ENCODE data around the gene NMU. TPM values are rescaled to one million over a fixed set of nuclear protein-coding genes. Genes with fewer than 3 reads are reported as not detected.
"Not testable (repeated sequence)": the region's sequence is repeated elsewhere in the genome, so short reads cannot be mapped to it uniquely, and the experiment has no call there.

Gene NMU
- total and polyA plus RNA-seq, 2 experiments from 2014 or later: not detected

- no peak overlapping the region for H3K4me3 ChIP-seq
- in situ Hi-C loops (cut with MboI): no loop called here
- H4K20me1 ChIP-seq (ENCODE audit: insufficient read depth): no peaks in the 10 kb centered on the region
- no peak overlapping the region for H3K4me2 ChIP-seq (ENCODE audit: unreplicated experiment)
- TF ChIP-seq EZH2phosphoT487 (IDR thresholded peaks at IDR 0.05; ENCODE audit: insufficient read depth, low read depth) (no peak; the same call in 1 of the 2 replicates), EZH2 (IDR thresholded peaks at IDR 0.05; ENCODE audit: insufficient read depth, poor library complexity, severe bottlenecking) (peak; percentile 82)
- no peak overlapping the region for H3K27ac ChIP-seq
- H2AFZ ChIP-seq: no peak overlapping the region
- WGBS, 2 experiments (ENCODE audit: low coverage in 1 of 2, low lambda C conversion rate in 2 of 2, missing lambda C conversion rate in 2 of 2): 0 to 1% methylated on average over 11 of the region's 11 CpGs
- DNase-seq: no peak
- 0 out of 2 replicates have a peak, but pooled peaks cover 9% of the 10 kb centered on the region for H3K4me1 ChIP-seq (ENCODE audit: insufficient read depth)
- no peaks in the 10 kb centered on the region for H3F3A ChIP-seq (ENCODE audit: insufficient read depth)
- no peaks in the 10 kb centered on the region for H3K9me2 ChIP-seq (ENCODE audit: insufficient read depth)
- H3K9ac ChIP-seq: no peak overlapping the region
- no peaks in the 10 kb centered on the region for H3K79me2 ChIP-seq (ENCODE audit: insufficient read depth)
- H3K27me3 ChIP-seq (replicated peaks; ENCODE audit: insufficient read depth): peaks cover 71% of the 10 kb centered on the region
- no peaks in the 10 kb centered on the region for H3K9me3 ChIP-seq (ENCODE audit: low read depth)
- no peaks in the 10 kb centered on the region for H3K36me3 ChIP-seq (ENCODE audit: low read depth)
Measured at GRCh38 chr4:55635282-55635681, 816 bp downstream of the NMU start.

GRCh38 chr4:55634417-55635128 lies 1.5 kb downstream of the NMU start:
- no peak for DNase-seq
- H3K36me3 ChIP-seq (ENCODE audit: low read depth): no peaks in the 10 kb centered on the region
- H3K9me3 ChIP-seq (ENCODE audit: low read depth): no peaks in the 10 kb centered on the region
- TF ChIP-seq EZH2 (IDR thresholded peaks at IDR 0.05; ENCODE audit: insufficient read depth, poor library complexity, severe bottlenecking): no peak
- no peak for TF ChIP-seq EZH2phosphoT487 (IDR thresholded peaks at IDR 0.05; ENCODE audit: insufficient read depth, low read depth)
- H3K4me3 ChIP-seq: no peak overlapping the region
- in situ Hi-C loops (cut with MboI): no loop called here
- H3F3A ChIP-seq (ENCODE audit: insufficient read depth): no peaks in the 10 kb centered on the region
- 0 out of 2 replicates have a peak, but pooled peaks cover 9% of the 10 kb centered on the region for H3K4me1 ChIP-seq (ENCODE audit: insufficient read depth)
- no peak overlapping the region for H3K4me2 ChIP-seq (ENCODE audit: unreplicated experiment)
- no peak overlapping the region for H3K9ac ChIP-seq
- no peaks in the 10 kb centered on the region for H4K20me1 ChIP-seq (ENCODE audit: insufficient read depth)
- no peak overlapping the region for H3K27ac ChIP-seq
- no peaks in the 10 kb centered on the region for H3K9me2 ChIP-seq (ENCODE audit: insufficient read depth)
- no peaks in the 10 kb centered on the region for H3K79me2 ChIP-seq (ENCODE audit: insufficient read depth)
- no peak overlapping the region for H2AFZ ChIP-seq
- WGBS, 2 experiments (ENCODE audit: low coverage in 1 of 2, low lambda C conversion rate in 2 of 2, missing lambda C conversion rate in 2 of 2): 7 to 16% methylated on average over 3 of the region's 3 CpGs
- H3K27me3 ChIP-seq (replicated peaks; ENCODE audit: insufficient read depth): peaks cover 71% of the 10 kb centered on the region

DNA sequence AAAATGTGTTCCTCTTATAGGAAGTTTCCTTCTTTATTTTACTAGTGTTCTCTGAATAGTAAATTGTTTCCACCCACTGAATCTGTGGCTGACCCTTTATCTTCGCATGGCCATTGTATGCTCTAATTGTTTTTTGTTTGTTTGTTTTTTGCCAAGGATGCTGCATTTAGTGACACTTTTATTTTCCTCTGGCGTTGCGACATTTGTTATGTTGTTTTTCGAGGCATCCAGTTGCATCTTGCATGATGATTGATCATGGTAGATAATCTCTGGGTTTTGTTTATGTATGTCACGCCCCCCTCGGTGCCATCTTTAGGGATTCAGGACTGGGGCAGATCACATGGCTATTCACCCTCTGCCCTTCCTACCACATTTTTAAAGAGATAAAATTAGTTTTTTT lies 2.2 kb downstream of the NMU start:
- Histone ChIP-seq H3K4me1 (ENCODE audit: insufficient read depth) (0 out of 2 replicates have a peak, but pooled peaks cover 9% of the 10 kb centered on the region), H3K4me2 (ENCODE audit: unreplicated experiment) (no peak overlapping the region), H3F3A (ENCODE audit: insufficient read depth) (no peaks in the 10 kb centered on the region), H3K4me3 (no peak overlapping the region), H2AFZ (no peak overlapping the region), H3K9me3 (ENCODE audit: low read depth) (no peaks in the 10 kb centered on the region), H3K9ac (no peak overlapping the region), H3K36me3 (ENCODE audit: low read depth) (no peaks in the 10 kb centered on the region), H3K27me3 (replicated peaks; ENCODE audit: insufficient read depth) (peaks cover 71% of the 10 kb centered on the region), H3K79me2 (ENCODE audit: insufficient read depth) (no peaks in the 10 kb centered on the region), H4K20me1 (ENCODE audit: insufficient read depth) (no peaks in the 10 kb centered on the region), H3K27ac (no peak overlapping the region), H3K9me2 (ENCODE audit: insufficient read depth) (no peaks in the 10 kb centered on the region)
- TF ChIP-seq EZH2 (IDR thresholded peaks at IDR 0.05; ENCODE audit: insufficient read depth, poor library complexity, severe bottlenecking) (no peak), EZH2phosphoT487 (IDR thresholded peaks at IDR 0.05; ENCODE audit: insufficient read depth, low read depth) (no peak)
- 40% methylated on average over 6 of the region's 6 CpGs for WGBS, 2 experiments (ENCODE audit: low coverage in 1 of 2, low lambda C conversion rate in 2 of 2, missing lambda C conversion rate in 2 of 2)
- in situ Hi-C loops (cut with MboI): no loop called here
- DNase-seq: no peak

DNA sequence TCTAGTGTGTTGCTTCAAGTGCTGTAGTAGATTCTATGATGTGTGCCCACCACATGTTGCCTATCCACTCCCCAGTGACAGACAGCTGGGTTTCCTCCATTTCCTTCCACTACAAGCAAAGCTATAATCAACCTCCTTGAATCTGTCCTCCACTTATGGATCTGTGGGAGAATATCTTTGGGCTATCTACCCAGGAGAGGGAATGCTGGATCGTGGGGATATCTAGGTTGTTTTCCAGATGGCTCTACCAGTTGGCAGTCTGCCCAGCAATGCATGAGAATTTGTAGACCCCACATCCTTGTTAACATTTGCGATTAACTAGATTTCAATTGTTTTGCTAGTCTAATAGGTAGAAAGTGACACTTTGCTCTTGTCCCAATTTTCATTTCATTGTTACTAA lies 10.3 kb downstream of the NMU start:
- in situ Hi-C loops (cut with MboI): no loop called here
- no peak overlapping the region for H3K4me2 ChIP-seq (ENCODE audit: unreplicated experiment)
- H3K79me2 ChIP-seq (ENCODE audit: insufficient read depth): no peaks in the 10 kb centered on the region
- H3K27me3 ChIP-seq (replicated peaks; ENCODE audit: insufficient read depth): 0 out of 2 replicates have a peak, but pooled peaks cover 3% of the 10 kb centered on the region
- H4K20me1 ChIP-seq (ENCODE audit: insufficient read depth): no peaks in the 10 kb centered on the region
- no peak for DNase-seq
- H3K9ac ChIP-seq: no peak overlapping the region
- H3K36me3 ChIP-seq (ENCODE audit: low read depth): no peaks in the 10 kb centered on the region
- no peak overlapping the region for H3K4me3 ChIP-seq
- no peaks in the 10 kb centered on the region for H3K9me2 ChIP-seq (ENCODE audit: insufficient read depth)
- H3K9me3 ChIP-seq (ENCODE audit: low read depth): no peaks in the 10 kb centered on the region
- 51 to 54% methylated on average over 2 of the region's 2 CpGs for WGBS, 2 experiments (ENCODE audit: low coverage in 1 of 2, low lambda C conversion rate in 2 of 2, missing lambda C conversion rate in 2 of 2)
- no peak overlapping the region for H3K27ac ChIP-seq
- TF ChIP-seq EZH2 (IDR thresholded peaks at IDR 0.05; ENCODE audit: insufficient read depth, poor library complexity, severe bottlenecking) (no peak), EZH2phosphoT487 (IDR thresholded peaks at IDR 0.05; ENCODE audit: insufficient read depth, low read depth) (no peak)
- no peaks in the 10 kb centered on the region for H3F3A ChIP-seq (ENCODE audit: insufficient read depth)
- H3K4me1 ChIP-seq (ENCODE audit: insufficient read depth): no peaks in the 10 kb centered on the region
- no peak overlapping the region for H2AFZ ChIP-seq

- WGBS, 2 experiments (ENCODE audit: low coverage in 1 of 2, low lambda C conversion rate in 2 of 2, missing lambda C conversion rate in 2 of 2): 43% methylated on average over 1 of the region's 1 CpG; no CpG with 5 or more reads in 1 of the 2 experiments
- H2AFZ ChIP-seq; H3K27me3 ChIP-seq (replicated peaks; ENCODE audit: insufficient read depth); H3K36me3 ChIP-seq (ENCODE audit: low read depth); H3K27ac ChIP-seq; H4K20me1 ChIP-seq (ENCODE audit: insufficient read depth); H3K9me3 ChIP-seq (ENCODE audit: low read depth); H3F3A ChIP-seq (ENCODE audit: insufficient read depth); H3K9me2 ChIP-seq (ENCODE audit: insufficient read depth); H3K79me2 ChIP-seq (ENCODE audit: insufficient read depth); H3K4me2 ChIP-seq (ENCODE audit: unreplicated experiment); H3K4me3 ChIP-seq; DNase-seq; H3K4me1 ChIP-seq (ENCODE audit: insufficient read depth); H3K9ac ChIP-seq; in situ Hi-C loops (cut with MboI): not testable (repeated sequence)
Measured at GRCh38 chr4:55624063-55624462, 12.0 kb downstream of the NMU start.
